GM12878 (cell line): ENCODE data around the gene DNAJA4.

Experiments used
- CREM ChIP-seq: IDR thresholded peaks from 2 replicates; pipeline ENCODE4 v1.6.1; 2014; ENCODE audit warnings: antibody characterized with exemption, low read depth
- CTCF ChIP-seq, 3 experiments: IDR thresholded peaks in 2 of 3; conservative IDR thresholded peaks in 1 of 3; 2 replicates each; pipeline ENCODE4 v1.5.1; 2011; ENCODE audit warnings: low read depth in 3 of 3, low read length in 3 of 3, mild to moderate bottlenecking in 3 of 3, control low read depth in 2 of 3, moderate library complexity in 2 of 3, inconsistent platforms in 1 of 3, mixed read lengths in 1 of 3; ENCODE audit not compliant: control insufficient read depth in 2 of 3, insufficient read depth in 1 of 3; ENCODE audit errors: extremely low read depth in 1 of 3
- ESRRA ChIP-seq: IDR thresholded peaks from 2 replicates; pipeline ENCODE4 v1.6.1; 2012; ENCODE audit warnings: mild to moderate bottlenecking, low read length, improper control_type of control experiment
- FOXM1 ChIP-seq: IDR thresholded peaks from 2 replicates; pipeline ENCODE4 v1.6.1; 2012; ENCODE audit warnings: low read depth, mild to moderate bottlenecking, inconsistent platforms, low read length, moderate library complexity
- POLR2A ChIP-seq: IDR thresholded peaks from 2 replicates; pipeline ENCODE4 v1.6.1; 2011; ENCODE audit warnings: low read depth, mild to moderate bottlenecking, low read length
- SMARCA5 ChIP-seq: fragments of 450-650 bp; IDR thresholded peaks from 2 replicates; pipeline ENCODE4 v1.6.1; 2017; ENCODE audit warnings: mild to moderate bottlenecking
- SPI1 ChIP-seq: IDR thresholded peaks from 2 replicates; pipeline ENCODE4 v1.6.1; 2011; ENCODE audit warnings: low read depth, mild to moderate bottlenecking, low read length, moderate library complexity, borderline replicate concordance; ENCODE audit not compliant: insufficient read depth
- TCF3 ChIP-seq: IDR thresholded peaks from 2 replicates; pipeline ENCODE4 v1.6.1; 2012; ENCODE audit warnings: low read depth, mild to moderate bottlenecking, low read length, borderline replicate concordance; ENCODE audit not compliant: insufficient read depth
- ZBTB33 ChIP-seq: fragments of 450-650 bp; IDR thresholded peaks from 2 replicates; pipeline ENCODE4 v1.6.1; 2017; ENCODE audit warnings: mild to moderate bottlenecking
- TF ChIP-seq, protein P1 (sequence below): IDR thresholded peaks from 2 replicates; pipeline ENCODE4 v1.6.1; 2011; ENCODE audit warnings: mild to moderate bottlenecking, low read depth, low read length, moderate library complexity; ENCODE audit not compliant: insufficient replicate concordance
- TF ChIP-seq, protein P2 (sequence below): IDR thresholded peaks from 2 replicates; pipeline ENCODE4 v1.6.1; 2012; ENCODE audit warnings: low read depth, low read length, improper control_type of control experiment

DNA sequence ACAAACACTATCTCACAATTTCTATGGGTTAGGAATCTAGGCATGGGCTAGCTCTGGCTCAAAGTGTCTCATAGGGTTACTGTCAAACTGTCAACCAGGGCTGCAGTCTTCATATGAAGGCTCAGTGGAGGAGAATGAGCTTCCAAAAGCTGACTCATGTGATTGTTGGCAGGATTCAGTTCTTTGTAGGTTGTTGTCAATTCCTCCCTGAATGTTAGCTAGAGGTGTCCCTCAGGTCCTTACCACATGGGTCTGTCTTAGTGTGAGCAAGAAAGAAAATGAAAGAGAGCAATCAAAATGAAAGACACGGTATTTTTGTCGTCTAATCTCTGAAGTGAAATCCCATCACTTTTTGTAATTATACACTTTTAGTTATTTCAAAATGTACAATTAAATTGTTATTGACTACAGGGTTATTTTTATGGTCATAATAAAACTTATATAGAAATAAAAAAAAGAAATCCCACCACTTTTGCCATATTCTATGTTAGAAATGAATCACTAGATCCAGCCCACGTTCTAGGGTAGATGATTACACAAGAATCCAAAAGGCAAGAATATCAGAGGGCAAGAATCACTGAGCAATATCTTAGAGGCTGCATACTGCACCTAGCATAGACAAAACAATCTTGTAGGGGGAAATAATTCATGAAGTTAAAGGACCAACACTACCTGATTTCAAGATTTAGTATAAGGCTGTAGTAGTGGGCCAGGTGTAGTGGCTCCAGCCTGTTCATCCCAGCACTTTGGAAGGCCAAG is 38.4 kb upstream of the DNAJA4 start:
- no peak for TF ChIP-seq CREM
- TF ChIP-seq POLR2A, result no peak
- TF ChIP-seq, protein P1, sequence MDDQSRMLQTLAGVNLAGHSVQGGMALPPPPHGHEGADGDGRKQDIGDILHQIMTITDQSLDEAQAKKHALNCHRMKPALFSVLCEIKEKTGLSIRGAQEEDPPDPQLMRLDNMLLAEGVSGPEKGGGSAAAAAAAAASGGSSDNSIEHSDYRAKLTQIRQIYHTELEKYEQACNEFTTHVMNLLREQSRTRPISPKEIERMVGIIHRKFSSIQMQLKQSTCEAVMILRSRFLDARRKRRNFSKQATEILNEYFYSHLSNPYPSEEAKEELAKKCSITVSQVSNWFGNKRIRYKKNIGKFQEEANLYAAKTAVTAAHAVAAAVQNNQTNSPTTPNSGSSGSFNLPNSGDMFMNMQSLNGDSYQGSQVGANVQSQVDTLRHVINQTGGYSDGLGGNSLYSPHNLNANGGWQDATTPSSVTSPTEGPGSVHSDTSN, result no peak
- TF ChIP-seq SMARCA5, result no peak
- no peak for TF ChIP-seq ESRRA
- TF ChIP-seq FOXM1, result no peak
- TF ChIP-seq, protein P2, sequence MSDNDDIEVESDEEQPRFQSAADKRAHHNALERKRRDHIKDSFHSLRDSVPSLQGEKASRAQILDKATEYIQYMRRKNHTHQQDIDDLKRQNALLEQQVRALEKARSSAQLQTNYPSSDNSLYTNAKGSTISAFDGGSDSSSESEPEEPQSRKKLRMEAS, result no peak
- TF ChIP-seq ZBTB33, result no peak
- TF ChIP-seq CTCF (IDR thresholded peaks at IDR 0.05 in 2 of 3, conservative IDR thresholded peaks at IDR 0.05 in 1 of 3; ENCODE audit: control insufficient read depth in 2 of 3, extremely low read depth in 1 of 3, insufficient read depth in 1 of 3, low read depth in 3 of 3, low read length in 3 of 3), result no peak
- TF ChIP-seq TCF3, result no peak
- no peak for TF ChIP-seq SPI1
